Activated CD4-positive, alpha-beta T cell treated with anti-CD3 and anti-CD28 coated beads for 24 hours (primary cell): ENCODE measurements around the gene HK2.
"Not testable (repeated sequence)": the region's sequence is repeated elsewhere in the genome, so short reads cannot be mapped to it uniquely, and the experiment has no call there.

ENCODE experiments used
- DNase-seq, 2 donors: peaks; one replicate each; pipeline ENCODE4 v3.0.0-alpha.2; 2020; ENCODE audit warnings: low read depth in 2 of 2

Gene HK2

DNA sequence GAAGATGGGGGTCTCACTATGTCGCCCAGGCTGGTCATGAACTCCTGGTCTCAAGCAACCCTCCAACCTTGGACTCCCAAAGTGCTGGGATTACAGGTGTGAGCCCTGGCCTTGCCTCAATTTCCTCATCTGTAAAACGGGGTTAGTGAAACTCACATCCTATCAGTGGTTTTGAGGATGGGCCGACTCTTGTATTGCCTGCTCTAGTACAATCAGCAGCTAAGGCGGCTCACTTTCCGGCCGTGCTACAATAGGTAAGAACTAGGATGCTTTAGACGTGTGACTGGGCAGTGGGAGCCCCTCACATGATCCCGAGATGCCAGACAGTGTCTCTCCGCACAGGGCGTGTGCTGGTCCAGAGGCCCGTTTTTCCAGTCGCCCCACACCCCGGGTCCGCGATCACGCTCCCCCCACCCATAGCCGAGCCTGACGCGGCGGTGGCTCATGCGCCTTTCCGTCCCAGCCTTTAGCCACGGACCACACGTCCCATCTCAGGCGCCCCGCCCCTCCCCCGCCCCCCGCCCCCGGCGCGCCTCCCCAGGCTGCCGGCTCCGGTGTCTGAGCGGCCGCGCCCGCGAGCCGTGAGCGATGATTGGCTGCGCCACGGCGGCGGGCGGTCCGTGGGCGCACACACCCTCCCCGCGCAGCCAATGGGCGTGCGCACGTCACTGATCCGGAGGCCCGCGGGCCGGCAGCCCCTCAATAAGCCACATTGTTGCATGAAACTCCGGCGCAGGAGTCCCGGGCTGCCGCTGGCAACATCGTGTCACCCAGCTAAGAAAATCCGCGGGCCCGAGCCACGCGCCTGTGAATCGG, at the start of gene HK2:
Gene HK2, plus strand, starts transcription at position 710 of the 816 bp plus-strand sequence. CDS start 454 bp downstream, outside the sequence.
- DNase-seq = peak; percentile 73 to 79

GRCh38 chr2:74789271-74789670, 44.7 kb upstream of the HK2 start:
- no peak for DNase-seq

GRCh38 chr2:74792282-74792681, 41.6 kb upstream of the HK2 start:
- no peak for DNase-seq

DNA sequence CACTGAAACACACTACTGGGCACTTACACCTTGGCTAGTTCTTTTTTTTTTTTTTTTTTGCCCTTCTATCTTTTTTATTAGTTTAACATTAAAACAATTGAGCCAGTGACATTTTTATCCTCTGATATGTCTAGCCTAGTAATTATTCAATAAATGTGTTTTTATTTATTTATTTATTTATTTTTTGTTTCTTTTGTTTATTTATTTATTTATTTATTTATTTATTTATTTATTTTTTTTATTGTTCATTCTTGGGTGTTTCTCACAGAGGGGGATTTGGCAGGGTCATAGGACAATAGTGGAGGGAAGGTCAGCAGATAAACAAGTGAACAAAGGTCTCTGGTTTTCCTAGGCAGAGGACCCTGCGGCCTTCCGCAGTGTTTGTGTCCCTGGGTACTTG, 39.0 kb upstream of the HK2 start:
- not testable (repeated sequence) for DNase-seq

- DNase-seq = no peak
Observed at GRCh38 chr2:74806355-74806839, 27.5 kb upstream of the HK2 start.

- DNase-seq = no peak
Observed at GRCh38 chr2:74806920-74807319, 27.0 kb upstream of the HK2 start.

DNA sequence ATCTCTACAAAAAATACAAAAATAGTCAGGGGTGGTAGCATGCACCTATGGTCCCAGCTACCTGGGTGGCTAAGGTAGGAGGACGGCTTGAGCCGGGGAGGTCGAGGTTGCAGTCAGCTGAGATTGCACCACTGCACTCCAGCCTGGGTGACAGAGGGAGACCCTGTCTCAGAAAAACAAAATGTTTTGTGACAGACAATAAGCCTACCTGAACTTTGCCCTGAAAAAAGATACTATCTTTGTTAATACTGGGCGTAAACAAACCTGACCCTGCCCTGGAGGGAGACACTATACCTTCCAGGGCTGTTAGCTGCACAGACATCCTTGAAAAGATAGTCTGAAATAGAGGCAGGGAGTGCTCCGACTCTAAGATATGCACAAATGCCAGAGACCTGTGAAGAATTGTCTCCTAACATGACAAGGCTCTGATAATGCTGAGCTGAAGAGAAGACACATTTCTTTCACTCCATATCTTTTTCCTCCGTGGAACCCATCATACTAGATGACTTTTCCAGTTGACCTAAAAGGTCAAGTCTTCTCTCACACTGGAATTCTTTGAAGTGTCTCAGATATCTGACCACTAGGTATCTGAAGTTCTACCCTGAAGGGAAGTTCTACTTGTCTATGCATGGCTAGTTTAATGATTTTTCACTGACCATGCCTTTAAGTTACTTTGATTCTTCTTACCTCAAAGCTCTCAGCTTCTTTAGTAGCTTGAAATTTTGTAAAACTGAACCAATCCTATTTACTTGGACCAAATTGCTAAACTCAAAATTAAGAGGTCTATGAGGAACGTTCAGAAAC, 20.9 kb upstream of the HK2 start:
- no peak for DNase-seq

GRCh38 chr2:74814102-74814501, 19.8 kb upstream of the HK2 start:
- no peak for DNase-seq

DNA sequence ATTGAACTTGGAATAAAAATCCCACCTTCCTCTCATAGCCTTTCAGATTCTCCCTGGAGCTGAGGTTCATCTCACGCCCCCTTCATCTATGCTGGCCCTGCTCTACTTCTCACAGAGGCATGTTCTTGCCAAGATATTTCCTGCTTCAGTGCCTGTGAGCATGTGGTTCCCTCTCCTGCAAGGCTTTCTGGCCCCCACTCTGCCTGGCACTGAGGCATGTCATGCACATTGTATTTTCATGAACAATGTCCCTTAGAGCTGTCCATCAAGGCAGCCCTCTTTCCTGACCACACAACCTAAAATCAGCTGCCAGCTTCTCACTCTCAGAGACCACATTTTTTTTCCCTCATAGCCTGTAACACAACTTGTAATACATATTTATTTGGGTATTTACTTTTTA, 18.0 kb upstream of the HK2 start:
- no peak for DNase-seq

DNA sequence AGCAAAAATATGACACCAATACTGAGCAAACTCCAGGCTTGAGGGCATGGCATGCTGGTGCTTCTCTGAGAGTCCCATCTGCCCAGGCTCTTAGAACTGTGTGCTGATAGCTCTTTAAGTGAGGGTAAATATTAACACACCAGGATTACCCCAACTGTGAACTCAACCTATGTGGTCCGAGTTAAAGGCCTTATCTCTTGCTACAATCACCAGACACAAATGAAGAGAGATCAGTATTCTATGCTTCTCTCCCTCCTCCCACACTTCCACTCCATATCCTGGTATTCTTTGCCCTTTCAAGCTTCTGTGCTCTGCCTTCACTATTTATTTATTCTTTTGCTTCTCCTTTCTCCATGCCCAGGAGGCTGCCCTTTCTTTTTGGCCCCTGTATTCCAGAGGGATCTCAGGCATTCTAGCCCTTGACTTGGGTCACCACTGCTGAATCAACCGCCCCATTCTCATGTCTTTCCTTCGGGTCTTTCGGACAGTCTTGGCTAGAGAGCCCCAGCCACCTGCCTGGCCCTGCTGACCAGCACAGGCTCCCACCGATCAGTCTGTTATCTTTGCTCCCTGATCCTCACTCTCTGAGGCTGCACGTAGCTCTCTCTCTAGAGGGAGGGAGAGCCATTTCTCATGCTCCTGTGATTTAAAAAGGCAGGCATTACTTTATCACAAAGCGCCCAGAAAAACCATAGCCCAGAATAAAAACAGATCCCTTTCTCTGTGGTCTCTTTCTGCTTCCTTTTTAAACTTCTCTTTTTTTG, 17.2 kb upstream of the HK2 start:
- DNase-seq = no peak

DNA sequence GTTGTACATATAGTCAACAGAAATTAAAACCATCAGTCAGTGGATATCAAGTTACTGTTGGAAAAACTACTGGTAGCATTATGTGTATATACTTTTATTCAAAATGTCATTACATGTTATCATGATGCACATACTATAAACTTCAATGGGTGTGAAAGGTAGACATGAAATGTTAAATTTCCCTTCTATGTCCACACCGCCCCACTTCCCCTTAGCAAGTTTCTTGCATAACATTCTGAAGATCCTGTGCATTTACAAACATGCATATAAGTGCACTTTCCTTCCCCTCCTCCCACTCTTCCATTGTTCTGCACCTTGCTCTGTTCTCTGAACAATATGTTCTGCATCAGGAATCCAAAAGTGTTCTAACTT, 16.6 kb upstream of the HK2 start:
- no peak for DNase-seq

DNA sequence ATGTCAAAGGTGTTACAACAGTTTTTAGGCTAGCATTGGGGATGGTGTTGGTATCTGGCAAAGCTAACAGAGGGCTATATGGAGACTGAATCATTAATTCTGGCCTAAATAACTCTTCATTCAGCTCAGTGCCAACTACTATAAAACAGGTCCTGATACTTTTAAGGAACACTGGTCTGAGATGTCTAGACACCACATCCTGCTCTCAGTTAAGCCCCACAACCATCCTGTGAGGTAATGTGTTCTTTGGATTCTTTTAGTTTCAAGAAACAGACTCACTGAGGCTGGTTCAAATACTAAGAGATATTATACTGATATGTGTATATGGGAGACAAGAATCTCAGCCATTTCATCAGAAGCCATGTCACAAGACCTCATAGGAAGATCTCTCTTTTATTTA, 14.2 kb upstream of the HK2 start:
- no peak for DNase-seq

GRCh38 chr2:74821177-74822126, 12.5 kb upstream of the HK2 start:
- DNase-seq = no peak

- no peak for DNase-seq
Observed at GRCh38 chr2:74822771-74823566, 11.0 kb upstream of the HK2 start.

- no peak for DNase-seq
Observed at GRCh38 chr2:74824679-74825078, 9.2 kb upstream of the HK2 start.

DNA sequence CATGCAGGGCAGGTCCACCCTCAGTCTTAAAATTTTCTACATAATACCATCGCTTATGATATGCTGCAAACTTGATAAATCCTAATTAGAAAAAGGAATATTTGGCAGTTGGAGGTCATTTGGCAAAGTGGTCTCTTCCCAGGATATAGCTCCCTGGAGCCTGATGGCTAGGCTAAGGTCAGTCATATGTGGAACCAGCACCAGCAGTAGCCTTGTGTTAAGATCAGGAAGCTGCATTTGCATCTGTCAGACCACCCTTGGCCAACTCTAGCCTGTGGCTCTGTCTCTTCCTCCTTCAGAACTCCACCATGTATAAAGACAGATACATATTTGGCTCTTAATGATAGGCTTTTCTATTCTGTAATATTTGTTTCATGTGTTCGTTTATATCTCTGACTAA, 5.4 kb upstream of the HK2 start:
- no peak for DNase-seq

GRCh38 chr2:74831693-74832530, 2.0 kb upstream of the HK2 start:
- no peak for DNase-seq

GRCh38 chr2:74834234-74834791, 386 bp downstream of the HK2 start:
- peak in 1 of 2 donors; percentile 6 for DNase-seq
